GM19438 (cell line): ENCODE measurements around the gene DNAJB14.
"Not testable (repeated sequence)": the region's sequence is repeated elsewhere in the genome, so short reads cannot be mapped to it uniquely, and the experiment has no call there.

ENCODE experiments used
- ATAC-seq: cut with Tn5 transposase; IDR thresholded peaks from one replicate; pipeline ENCODE4 v1.9.1; 2021; ENCODE audit warnings: low read depth; ENCODE audit not compliant: unreplicated experiment

Gene DNAJB14

GRCh38 chr4:99946356-99947189, at the start of gene DNAJB14:
Gene DNAJB14, minus strand, starts transcription at chr4:99946618. Its CDS starts 47 bp downstream, at chr4:99946571.
- peak; percentile 44 for ATAC-seq

- ATAC-seq, result no peak
These were observed 45.3 kb upstream of the DNAJB14 start for GRCh38 chr4:99991741-99992140.

- no peak for ATAC-seq
These were observed 41.3 kb upstream of the DNAJB14 start for GRCh38 chr4:99987681-99988080.

GRCh38 chr4:99986792-99987191, 40.4 kb upstream of the DNAJB14 start:
- ATAC-seq, result no peak

GRCh38 chr4:99983289-99983943, 37.0 kb upstream of the DNAJB14 start:
- ATAC-seq, result no peak

- no peak for ATAC-seq
These were observed 33.5 kb upstream of the DNAJB14 start for GRCh38 chr4:99979872-99980271.

- no peak for ATAC-seq
These were observed 25.2 kb upstream of the DNAJB14 start for GRCh38 chr4:99971453-99972111.

GRCh38 chr4:99968330-99968729, 21.9 kb upstream of the DNAJB14 start:
- no peak for ATAC-seq

GRCh38 chr4:99966692-99967091, 20.3 kb upstream of the DNAJB14 start:
- ATAC-seq, result no peak

GRCh38 chr4:99965674-99966350, 19.4 kb upstream of the DNAJB14 start:
- no peak for ATAC-seq

- ATAC-seq, result no peak
These were observed 18.8 kb upstream of the DNAJB14 start for GRCh38 chr4:99965173-99965572.

- no peak for ATAC-seq
These were observed 15.3 kb upstream of the DNAJB14 start for GRCh38 chr4:99961711-99962110.

- no peak for ATAC-seq
These were observed 14.2 kb upstream of the DNAJB14 start for GRCh38 chr4:99960648-99961047.

- ATAC-seq, result not testable (repeated sequence)
These were observed 11.8 kb upstream of the DNAJB14 start for GRCh38 chr4:99958207-99958606.

GRCh38 chr4:99950913-99951254, 4.5 kb upstream of the DNAJB14 start:
- ATAC-seq, result no peak

GRCh38 chr4:99949999-99950912, 3.8 kb upstream of the DNAJB14 start, which contains the start of gene H2AZ1:
Gene H2AZ1, minus strand, starts transcription at chr4:99950275. Its CDS starts 105 bp downstream, at chr4:99950170.
- peak; percentile 54 for ATAC-seq

GRCh38 chr4:99949034-99949998, 2.9 kb upstream of the DNAJB14 start:
- peak; percentile 18 for ATAC-seq

- ATAC-seq, result no peak
These were observed 1.2 kb upstream of the DNAJB14 start for GRCh38 chr4:99947608-99948007.

GRCh38 chr4:99947190-99947578, 766 bp upstream of the DNAJB14 start:
- ATAC-seq, result no peak
